Measurements from ENCODE around the gene WDR77. TPM values are rescaled to one million over a fixed set of nuclear protein-coding genes. Genes with fewer than 3 reads are reported as not detected.

The WDR77 gene
- total and polyA plus RNA-seq, 9 of the 15 experiments (the other 6 are each of a cell fraction or from before 2014, with no cell fraction given) = 20.6 to 160 (median 75.3) TPM

DNA sequence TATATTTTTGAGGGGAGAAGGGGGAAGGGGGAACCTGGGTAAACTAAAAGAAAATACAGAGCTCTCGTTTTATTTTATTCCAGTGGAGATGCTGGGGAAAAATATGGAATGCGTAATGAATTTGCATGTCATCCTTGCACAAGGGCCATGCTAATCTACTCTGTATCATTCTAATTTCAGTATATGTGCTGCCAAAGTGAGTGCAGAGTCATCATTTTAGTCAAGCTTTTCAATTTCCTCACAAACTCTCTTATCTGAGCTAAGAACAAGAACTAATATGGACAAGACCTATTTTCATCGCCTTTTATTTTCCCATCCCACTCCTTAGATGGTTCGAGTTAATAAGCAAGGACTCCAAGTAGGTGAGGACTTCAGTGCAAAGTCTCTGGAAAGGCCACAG, 41.2 kb upstream of the WDR77 start:
- in situ Hi-C loops (cut with MboI) (loop anchor here (25.0 kb wide), 1 partner anchor 847 kb away; no protein-coding TSS in a partner anchor), intact Hi-C loops (cut with micrococcal nuclease) (no loop called here)
- H4K20me1 ChIP-seq (replicated peaks; ENCODE audit: control insufficient read depth, insufficient read depth, low read length) = no peaks in the 10 kb centered on the region
- H3K79me2 ChIP-seq (ENCODE audit: control insufficient read depth, insufficient read depth, low read length) = no peaks in the 10 kb centered on the region
- FAIRE-seq (no peak), DNase-seq (ENCODE audit: extremely low read depth in 1 of 4, low spot score in 3 of 4) (no peak), ATAC-seq (no peak)
- no TSS peak for BruUV-seq (replicated peaks)
- TF ChIP-seq ETV6 (IDR thresholded peaks at IDR 0.05; ENCODE audit: borderline replicate concordance in 1 of 2, low read depth in 2 of 2, low read length in 1 of 2) (no peak), ETV6 (CRISPR knock-in tag; IDR thresholded peaks at IDR 0.05; ENCODE audit: borderline replicate concordance) (no peak), MAFG (tag; conservative IDR thresholded peaks at IDR 0.05) (peak; percentile 82), ZNF316 (IDR thresholded peaks at IDR 0.05) (peak; percentile 64), C11orf30 (IDR thresholded peaks at IDR 0.05; ENCODE audit: low read depth) (peak; percentile 52; the same call in 1 of the 2 replicates), FOXA3 (CRISPR knock-in tag; conservative IDR thresholded peaks at IDR 0.05 in 1 of 2, IDR thresholded peaks at IDR 0.05 in 1 of 2) (no peak), LARP7 (IDR thresholded peaks at IDR 0.05) (no peak), ZNF589 (CRISPR knock-in tag; IDR thresholded peaks at IDR 0.05; ENCODE audit: low read depth) (0 out of 2 replicates have a peak, but pooled peaks have one; percentile 3)
- TF ChIP-seq, protein P1, sequence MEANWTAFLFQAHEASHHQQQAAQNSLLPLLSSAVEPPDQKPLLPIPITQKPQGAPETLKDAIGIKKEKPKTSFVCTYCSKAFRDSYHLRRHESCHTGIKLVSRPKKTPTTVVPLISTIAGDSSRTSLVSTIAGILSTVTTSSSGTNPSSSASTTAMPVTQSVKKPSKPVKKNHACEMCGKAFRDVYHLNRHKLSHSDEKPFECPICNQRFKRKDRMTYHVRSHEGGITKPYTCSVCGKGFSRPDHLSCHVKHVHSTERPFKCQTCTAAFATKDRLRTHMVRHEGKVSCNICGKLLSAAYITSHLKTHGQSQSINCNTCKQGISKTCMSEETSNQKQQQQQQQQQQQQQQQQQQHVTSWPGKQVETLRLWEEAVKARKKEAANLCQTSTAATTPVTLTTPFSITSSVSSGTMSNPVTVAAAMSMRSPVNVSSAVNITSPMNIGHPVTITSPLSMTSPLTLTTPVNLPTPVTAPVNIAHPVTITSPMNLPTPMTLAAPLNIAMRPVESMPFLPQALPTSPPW (CRISPR knock-in tag; IDR thresholded peaks at IDR 0.05) = no peak
- H2AFZ ChIP-seq (ENCODE audit: low read depth, low read length) = peak overlapping the region; percentile 71; the same call in 1 of the 2 replicates
- H3K4me2 ChIP-seq (ENCODE audit: insufficient read depth, low read length) = no peak overlapping the region
- ChIA-PET POLR2A (interaction anchor here (0.6 to 3.4 kb wide), 6 partner anchors 9 to 27 kb away, joined by 3 to 18 read pairs (median 4); no protein-coding TSS in a partner anchor), CTCF (ENCODE audit: low intra/inter-chr PET ratio) (no interaction called here)
- no peak overlapping the region for H3K4me3 ChIP-seq
- H3K27ac ChIP-seq (ENCODE audit: extremely low read depth, low read depth, low read length) = no peak overlapping the region
- 23% methylated on average over 4 of the region's 4 CpGs for WGBS (ENCODE audit: insufficient coverage, low coverage, missing lambda C conversion rate)
- no peaks in the 10 kb centered on the region for H3K36me3 ChIP-seq (ENCODE audit: control insufficient read depth, insufficient read depth, low read length)
- no peaks in the 10 kb centered on the region; a peak in 1 of 5 replicates for H3K4me1 ChIP-seq (replicated peaks in 1 of 2; ENCODE audit: control insufficient read depth in 2 of 2, insufficient read depth in 2 of 2, low read length in 2 of 2)
- H3K9me3 ChIP-seq (replicated peaks; ENCODE audit: control insufficient read depth, insufficient read depth, low read depth, low read length) = no peaks in the 10 kb centered on the region
- no peaks in the 10 kb centered on the region for H3K9me1 ChIP-seq (ENCODE audit: control insufficient read depth, insufficient read depth, low read length)
- H3K27me3 ChIP-seq (ENCODE audit: control insufficient read depth in 2 of 2, insufficient read depth in 2 of 2, low read length in 2 of 2) = peaks cover 19 to 43% of the 10 kb centered on the region in 2 experiments; a peak in 4 of 5 replicates
- no peak overlapping the region for H3K9ac ChIP-seq (ENCODE audit: insufficient read depth in 1 of 2, low read depth in 2 of 2, low read length in 2 of 2)
